Erythroblast (primary cell): ENCODE results near the gene NELL1.

Experiments
- GATA1 ChIP-seq: IDR thresholded peaks from 2 replicates; pipeline ENCODE4 v1.6.1; 2011; ENCODE audit warnings: low read depth, mild to moderate bottlenecking, control low read depth, low read length, moderate library complexity
- POLR2A ChIP-seq: IDR thresholded peaks from 2 replicates; pipeline ENCODE4 v1.6.1; 2011; ENCODE audit warnings: mild to moderate bottlenecking, low read length

DNA sequence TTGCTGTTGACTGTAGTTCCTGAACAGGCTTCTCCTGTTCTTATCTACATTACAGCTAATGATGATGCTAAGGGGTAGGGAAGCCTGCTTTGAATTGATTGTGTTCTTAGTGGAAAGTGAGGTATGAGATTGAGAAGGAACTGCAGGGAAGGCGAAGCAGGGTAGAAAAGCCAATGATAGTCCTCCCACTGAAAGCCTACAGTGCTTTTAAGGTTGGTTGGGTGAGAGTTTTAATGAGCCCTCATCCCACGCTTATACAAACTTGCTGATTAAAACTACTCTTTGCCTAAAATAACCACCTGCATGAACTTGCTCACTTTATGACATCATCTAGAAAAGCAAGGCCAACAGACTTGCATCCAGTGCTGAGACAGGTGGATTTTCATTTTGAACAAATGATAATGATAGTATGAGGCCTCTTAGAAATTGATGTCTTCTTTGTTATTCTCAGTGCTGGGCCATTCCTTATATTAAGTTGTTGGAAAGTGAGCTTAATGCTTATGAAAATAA is 891.1 kb downstream of the NELL1 start:
- TF ChIP-seq POLR2A (no peak), GATA1 (no peak)
